ENCODE measurements around the gene YBEY.

YBEY gene

GRCh38 chr21:46285206-46285661 is 908 bp upstream of the YBEY start, which contains the start of gene MCM3AP:
TSS of gene MCM3AP (minus strand) at chr21:46285611. CDS start at chr21:46285286, 325 bp downstream.
- peaks cover 50% of the 10 kb centered on the region for H3K4me1 ChIP-seq (ENCODE audit: insufficient read depth, low read length)
- DNase-seq (no peak), ATAC-seq (ENCODE audit: insufficient read depth, low read depth) (no peak)
- H3K27me3 ChIP-seq (ENCODE audit: insufficient read depth, low read length, poor library complexity): no peaks in the 10 kb centered on the region
- peak within 1 kb of the TSS; percentile 85 for H3K4me2 ChIP-seq (ENCODE audit: insufficient read depth, low read length)
- no peaks in the 10 kb centered on the region for H3K9me3 ChIP-seq (ENCODE audit: insufficient read depth, low read length, severe bottlenecking)
- H3K27ac ChIP-seq (ENCODE audit: low read length): peak within 1 kb of the TSS; percentile 81
- H4K20me1 ChIP-seq (ENCODE audit: insufficient read depth, low read length): peaks cover 18% of the 10 kb centered on the region; the same call in 1 of the 2 replicates
- H3K79me2 ChIP-seq (ENCODE audit: insufficient read depth, low read length): peaks cover 73% of the 10 kb centered on the region
- TF ChIP-seq CTCF (IDR thresholded peaks at IDR 0.05; ENCODE audit: borderline replicate concordance, extremely low read depth, low read length, poor library complexity, severe bottlenecking) (no peak), EZH2 (IDR thresholded peaks at IDR 0.05; ENCODE audit: borderline replicate concordance, low read depth, low read length, severe bottlenecking) (no peak)
- peak within 1 kb of the TSS; percentile 42 to 80 for H3K4me3 ChIP-seq (ENCODE audit: low read depth in 1 of 2, low read length in 2 of 2)
- H3K36me3 ChIP-seq (ENCODE audit: insufficient read depth, low read length): peaks cover 31% of the 10 kb centered on the region
- H2AFZ ChIP-seq (ENCODE audit: low read depth, low read length): peak within 1 kb of the TSS; percentile 84
- H3K9ac ChIP-seq (ENCODE audit: low read depth, low read length): peak within 1 kb of the TSS; percentile 98

- peaks cover 50% of the 10 kb centered on the region for H3K4me1 ChIP-seq (ENCODE audit: insufficient read depth, low read length)
- ATAC-seq (ENCODE audit: insufficient read depth, low read depth): no peak; the same call in 2 of the 3 replicates
- peak overlapping the region; percentile 81 for H3K27ac ChIP-seq (ENCODE audit: low read length)
- H3K36me3 ChIP-seq (ENCODE audit: insufficient read depth, low read length): peaks cover 25% of the 10 kb centered on the region
- H3K27me3 ChIP-seq (ENCODE audit: insufficient read depth, low read length, poor library complexity): no peaks in the 10 kb centered on the region
- H3K79me2 ChIP-seq (ENCODE audit: insufficient read depth, low read length): peaks cover 61% of the 10 kb centered on the region
- peak overlapping the region; percentile 84 for H2AFZ ChIP-seq (ENCODE audit: low read depth, low read length)
- TF ChIP-seq CTCF (IDR thresholded peaks at IDR 0.05; ENCODE audit: borderline replicate concordance, extremely low read depth, low read length, poor library complexity, severe bottlenecking): no peak
- no peak for TF ChIP-seq EZH2 (IDR thresholded peaks at IDR 0.05; ENCODE audit: borderline replicate concordance, low read depth, low read length, severe bottlenecking)
- H4K20me1 ChIP-seq (ENCODE audit: insufficient read depth, low read length): peaks cover 10% of the 10 kb centered on the region; the same call in 1 of the 2 replicates
- H3K9ac ChIP-seq (ENCODE audit: low read depth, low read length): peak overlapping the region; percentile 98
- no peak for DNase-seq
- peak overlapping the region; percentile 42 to 80 for H3K4me3 ChIP-seq (ENCODE audit: low read depth in 1 of 2, low read length in 2 of 2)
- H3K4me2 ChIP-seq (ENCODE audit: insufficient read depth, low read length): peak overlapping the region; percentile 85
- H3K9me3 ChIP-seq (ENCODE audit: insufficient read depth, low read length, severe bottlenecking): no peaks in the 10 kb centered on the region
Measured at GRCh38 chr21:46286648-46287002, 483 bp downstream of the YBEY start.

- Histone ChIP-seq H3K27me3 (ENCODE audit: insufficient read depth, low read length, poor library complexity) (no peaks in the 10 kb centered on the region), H3K4me2 (ENCODE audit: insufficient read depth, low read length) (peak overlapping the region; percentile 85; the same call in 1 of the 2 replicates), H3K79me2 (ENCODE audit: insufficient read depth, low read length) (peaks cover 52% of the 10 kb centered on the region), H3K27ac (ENCODE audit: low read length) (no peak overlapping the region), H3K4me1 (ENCODE audit: insufficient read depth, low read length) (peaks cover 42% of the 10 kb centered on the region), H3K9ac (ENCODE audit: low read depth, low read length) (peak overlapping the region; percentile 98; the same call in 1 of the 2 replicates), H4K20me1 (ENCODE audit: insufficient read depth, low read length) (peaks cover 10% of the 10 kb centered on the region; the same call in 1 of the 2 replicates), H3K36me3 (ENCODE audit: insufficient read depth, low read length) (peaks cover 29% of the 10 kb centered on the region), H3K9me3 (ENCODE audit: insufficient read depth, low read length, severe bottlenecking) (no peaks in the 10 kb centered on the region), H2AFZ (ENCODE audit: low read depth, low read length) (no peak overlapping the region), H3K4me3 (ENCODE audit: low read depth in 1 of 2, low read length in 2 of 2) (peak overlapping the region in 1 of 2 experiments; percentile 80; a peak in 1 of 4 replicates)
- no peak for TF ChIP-seq EZH2 (IDR thresholded peaks at IDR 0.05; ENCODE audit: borderline replicate concordance, low read depth, low read length, severe bottlenecking)
- no peak for TF ChIP-seq CTCF (IDR thresholded peaks at IDR 0.05; ENCODE audit: borderline replicate concordance, extremely low read depth, low read length, poor library complexity, severe bottlenecking)
- DNase-seq (no peak), ATAC-seq (ENCODE audit: insufficient read depth, low read depth) (no peak)
Measured at GRCh38 chr21:46287541-46287940, 1.4 kb downstream of the YBEY start.
